ENCODE results near the gene WHRN.
A peak's percentile ranks its signal among the peaks of the same experiment; 100 is the strongest.

The WHRN gene

GRCh38 chr9:114383521-114384231, 121.6 kb downstream of the WHRN start:
- Histone ChIP-seq H3K9me3 (no peaks in the 10 kb centered on the region), H3K27me3 (no peaks in the 10 kb centered on the region), H3K4me3 (ENCODE audit: low read depth in 1 of 2, low read length in 1 of 2) (peak overlapping the region; percentile 77 to 80), H3K27ac (peak overlapping the region; percentile 98), H3K36me3 (peaks cover 43% of the 10 kb centered on the region), H3K4me1 (ENCODE audit: control insufficient read depth in 1 of 2, insufficient read depth in 1 of 2, low read depth in 1 of 2, low read length in 1 of 2) (peaks cover 80 to 100% of the 10 kb centered on the region in 2 experiments)
- no peak for TF ChIP-seq CTCF (IDR thresholded peaks at IDR 0.05)

GRCh38 chr9:114382699-114383520, 122.4 kb downstream of the WHRN start:
- peak overlapping the region; percentile 77 to 80 for H3K4me3 ChIP-seq (ENCODE audit: low read depth in 1 of 2, low read length in 1 of 2)
- H3K4me1 ChIP-seq (ENCODE audit: control insufficient read depth in 1 of 2, insufficient read depth in 1 of 2, low read depth in 1 of 2, low read length in 1 of 2): peaks cover 80 to 100% of the 10 kb centered on the region in 2 experiments
- peaks cover 44% of the 10 kb centered on the region for H3K36me3 ChIP-seq
- H3K9me3 ChIP-seq: no peaks in the 10 kb centered on the region
- peak; percentile 43 for TF ChIP-seq CTCF (IDR thresholded peaks at IDR 0.05)
- H3K27me3 ChIP-seq: no peaks in the 10 kb centered on the region
- H3K27ac ChIP-seq: peak overlapping the region; percentile 98

- Histone ChIP-seq H3K27me3 (no peaks in the 10 kb centered on the region), H3K4me1 (ENCODE audit: control insufficient read depth in 1 of 2, insufficient read depth in 1 of 2, low read depth in 1 of 2, low read length in 1 of 2) (peaks cover 95% of the 10 kb centered on the region in 2 experiments), H3K36me3 (peaks cover 74% of the 10 kb centered on the region), H3K4me3 (ENCODE audit: low read depth in 1 of 2, low read length in 1 of 2) (peak overlapping the region in 1 of 2 experiments; percentile 18), H3K27ac (peak overlapping the region; percentile 98), H3K9me3 (no peaks in the 10 kb centered on the region)
- TF ChIP-seq CTCF (IDR thresholded peaks at IDR 0.05): no peak
These were observed 126.4 kb downstream of the WHRN start for GRCh38 chr9:114378883-114379282.

- H3K4me1 ChIP-seq (ENCODE audit: control insufficient read depth in 1 of 2, insufficient read depth in 1 of 2, low read depth in 1 of 2, low read length in 1 of 2): peaks cover 95% of the 10 kb centered on the region in 2 experiments
- no peak for TF ChIP-seq CTCF (IDR thresholded peaks at IDR 0.05)
- no peak overlapping the region for H3K4me3 ChIP-seq (ENCODE audit: low read depth in 1 of 2, low read length in 1 of 2)
- peak overlapping the region; percentile 98 for H3K27ac ChIP-seq
- H3K36me3 ChIP-seq: peaks cover 73% of the 10 kb centered on the region
- no peaks in the 10 kb centered on the region for H3K27me3 ChIP-seq
- no peaks in the 10 kb centered on the region for H3K9me3 ChIP-seq
These were observed 127.3 kb downstream of the WHRN start for GRCh38 chr9:114378016-114378415.

GRCh38 chr9:114376586-114377445, 128.5 kb downstream of the WHRN start:
- Histone ChIP-seq H3K36me3 (peaks cover 77% of the 10 kb centered on the region), H3K9me3 (no peaks in the 10 kb centered on the region), H3K4me1 (ENCODE audit: control insufficient read depth in 1 of 2, insufficient read depth in 1 of 2, low read depth in 1 of 2, low read length in 1 of 2) (peaks cover 95% of the 10 kb centered on the region in 2 experiments), H3K4me3 (ENCODE audit: low read depth in 1 of 2, low read length in 1 of 2) (no peak overlapping the region), H3K27ac (peak overlapping the region; percentile 98), H3K27me3 (no peaks in the 10 kb centered on the region)
- no peak for TF ChIP-seq CTCF (IDR thresholded peaks at IDR 0.05)
